PC-3 (cell line): Measurements from ENCODE around the gene MFN2. TPM values are rescaled to one million over a fixed set of nuclear protein-coding genes. Genes with fewer than 3 reads are reported as not detected.

Experiments
- ATAC-seq: fragments of 200-7000 bp; cut with Tn5 transposase; 2 replicates; pipeline ENCODE4 v1.9.1; 2020; ENCODE audit warnings: mild to moderate bottlenecking, moderate library complexity
- Bru-seq: library from RNA; stranded (reverse); fragments of 400-500 nt; gene quantifications from one replicate; lab custom pipeline; 2021; lab: Mats Ljungman, UMichigan
- BruChase-seq, 2 experiments: library from RNA; stranded (reverse); fragments of 400-500 nt; gene quantifications; one replicate each; lab custom pipeline; 2021; lab: Mats Ljungman, UMichigan
- BruUV-seq: library from RNA; stranded (reverse); fragments of 400-500 nt; replicated peaks from 2 replicates; lab custom pipeline; 2021; lab: Mats Ljungman, UMichigan
- CTCF ChIA-PET: fragments of 300-600 bp; sonication (Branson Sonifier 250); formaldehyde crosslinking; loops from one replicate; lab custom pipeline; 2022; ENCODE audit warnings: antibody characterized with exemption; lab: Charles Lee
- POLR2A ChIA-PET: fragments of 300-600 bp; sonication (Branson Sonifier 250); formaldehyde crosslinking; loops from one replicate; lab custom pipeline; 2022; ENCODE audit warnings: antibody characterized with exemption; ENCODE audit not compliant: unreplicated experiment; lab: Charles Lee
- DNase-seq: peaks from one replicate; pipeline ENCODE4 v3.0.0-alpha.2; 2015
- H2AFZ ChIP-seq: fragments of 300-600 bp; sonication (generic); 2 replicates; pipeline ENCODE4 v1.6.0; 2016; ENCODE audit warnings: antibody characterized with exemption, low read length
- H3F3A ChIP-seq: fragments of 300-600 bp; sonication (generic); one replicate; pipeline ENCODE4 v1.6.0; 2017; ENCODE audit warnings: antibody characterized with exemption, low read length, control low read depth, mild to moderate bottlenecking; ENCODE audit not compliant: unreplicated experiment
- H3K27ac ChIP-seq: fragments of 300-600 bp; sonication (generic); 2 replicates; pipeline ENCODE4 v1.5.1; 2016; ENCODE audit warnings: mild to moderate bottlenecking, low read length
- H3K27me3 ChIP-seq: fragments of 300-600 bp; sonication (generic); 2 replicates; pipeline ENCODE4 v1.6.1; 2016; ENCODE audit warnings: low read length, mixed read lengths
- H3K36me3 ChIP-seq: fragments of 300-600 bp; sonication (generic); 2 replicates; pipeline ENCODE4 v1.6.1; 2016; ENCODE audit warnings: low read depth, mixed run types, low read length, mixed read lengths
- H3K4me1 ChIP-seq: fragments of 300-600 bp; sonication (generic); 2 replicates; pipeline ENCODE4 v1.5.1; 2016; ENCODE audit warnings: low read length; ENCODE audit not compliant: insufficient read depth
- H3K4me2 ChIP-seq: fragments of 300-600 bp; sonication (generic); 2 replicates; pipeline ENCODE4 v1.6.0; 2016; ENCODE audit warnings: low read length
- H3K4me3 ChIP-seq: fragments of 300-600 bp; sonication (generic); 2 replicates; pipeline ENCODE4 v1.5.1; 2016; ENCODE audit warnings: mild to moderate bottlenecking, low read length, mixed read lengths
- H3K79me2 ChIP-seq: fragments of 300-600 bp; sonication (generic); 2 replicates; pipeline ENCODE4 v1.6.1; 2017; ENCODE audit warnings: low read length, mixed read lengths
- H3K9ac ChIP-seq: fragments of 300-600 bp; sonication (generic); 2 replicates; pipeline ENCODE4 v1.6.0; 2016; ENCODE audit warnings: mild to moderate bottlenecking, low read length
- H3K9me2 ChIP-seq: fragments of 300-600 bp; sonication (generic); replicated peaks from 2 replicates; pipeline ENCODE4 v1.6.1; 2016; ENCODE audit warnings: mixed run types, low read length, mixed read lengths
- H3K9me3 ChIP-seq: fragments of 300-600 bp; sonication (generic); 2 replicates; pipeline ENCODE4 v1.6.1; 2016; ENCODE audit warnings: low read length, mixed read lengths
- H4K20me1 ChIP-seq: fragments of 300-600 bp; sonication (generic); 2 replicates; pipeline ENCODE4 v1.6.1; 2016; ENCODE audit warnings: low read length, mixed read lengths
- EZH2 ChIP-seq: fragments of 300-600 bp; sonication (generic); IDR thresholded peaks from one replicate; pipeline ENCODE4 v1.6.1; 2017; ENCODE audit warnings: antibody characterized with exemption, mild to moderate bottlenecking, low read length; ENCODE audit not compliant: unreplicated experiment
- EZH2phosphoT487 ChIP-seq: fragments of 300-600 bp; sonication (generic); IDR thresholded peaks from 2 replicates; pipeline ENCODE4 v1.6.1; 2018; ENCODE audit warnings: mild to moderate bottlenecking, antibody characterized with exemption, low read length, borderline replicate concordance
- intact Hi-C: fragments of 100-400 bp; cut with micrococcal nuclease; formaldehyde crosslinking; loops from 2 replicates; pipeline ENCODE4 v1.9.0; 2023
- long read RNA-seq: library from polyadenylated mRNA; unstranded; transcript quantifications from one replicate; pipeline ENCODE4 v2.0.0, GENCODE V29; 2021; ENCODE audit not compliant: unreplicated experiment
- total RNA-seq: library from RNA; depleted of rRNA; stranded (reverse); fragments of >200 nt; gene quantifications from 2 replicates; pipeline ENCODE4 v1.2.3, GENCODE V29; 2014; rRNA removed
- TF ChIP-seq, protein P1 (sequence below): fragments of 300-600 bp; sonication (generic); conservative IDR thresholded peaks from 2 replicates; pipeline ENCODE4 v1.5.1; 2017; ENCODE audit warnings: antibody characterized with exemption, low read depth, mild to moderate bottlenecking, low read length

MFN2 gene
- total RNA-seq (97.8 and 101 TPM in 2 replicates), Bru-seq, nascent RNA (percentile 85 among the genes with signal in this experiment), BruChase-seq, experiment 1, labeled RNA remaining after a 6-hour chase (percentile 93 among the genes with signal in this experiment), BruChase-seq, experiment 2, labeled RNA remaining after a 2-hour chase (percentile 88 among the genes with signal in this experiment)
- long read RNA-seq, full-length matches to known transcripts, result 46 of 220 reads
- long read RNA-seq, partial matches to known transcripts, result 59 of 220 reads
- long read RNA-seq, other reads (novel, unspliced or antisense), result 115 of 220 reads

DNA sequence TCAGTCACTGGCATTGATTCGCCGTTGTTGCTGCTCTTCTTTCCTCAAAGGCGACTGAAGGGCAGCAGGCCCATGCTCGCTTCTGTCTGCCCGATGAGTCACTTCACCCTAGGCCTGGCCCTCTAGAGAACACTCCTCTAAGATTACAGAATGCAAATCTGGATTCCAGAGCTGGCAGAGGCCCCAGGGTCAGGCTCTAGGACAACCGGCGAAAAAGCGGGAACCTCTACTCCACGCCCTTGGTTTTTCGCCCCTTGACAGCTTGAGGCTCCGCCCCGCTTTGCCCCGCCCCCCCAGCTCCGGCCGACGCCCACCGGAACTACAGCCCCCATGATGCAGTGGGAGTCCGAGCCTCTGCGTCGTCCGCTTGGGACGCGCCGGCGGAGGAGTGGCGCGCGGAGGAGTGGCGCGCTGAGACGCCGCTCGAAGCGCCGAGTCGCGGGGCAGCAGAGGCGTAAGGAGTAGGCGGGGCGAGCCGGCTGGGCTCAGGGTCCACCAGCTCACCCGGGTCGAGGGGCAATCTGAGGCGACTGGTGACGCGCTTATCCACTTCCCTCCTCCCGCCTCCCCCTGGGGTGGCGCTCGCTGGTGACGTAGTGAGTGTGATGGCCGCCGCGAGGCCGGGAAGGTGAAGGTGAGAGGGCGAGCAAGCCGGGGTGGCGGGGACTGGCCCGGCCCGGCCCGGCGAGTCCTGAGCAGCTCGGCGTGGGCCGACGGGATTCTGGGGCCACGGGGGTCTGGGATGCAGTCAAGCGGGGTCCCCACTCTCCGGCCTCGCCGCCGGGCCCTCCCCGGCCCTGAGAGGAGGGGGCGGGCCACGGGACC lies at the start of gene MFN2:
Gene MFN2, plus strand, starts transcription at position 594 of the 825 bp plus-strand sequence. CDS start 8,725 bp downstream, outside the sequence.
- Histone ChIP-seq H3F3A (no peaks in the 10 kb centered on the region), H3K79me2 (peaks cover 47% of the 10 kb centered on the region), H3K27ac (peak within 1 kb of the TSS; percentile 81), H2AFZ (peak within 1 kb of the TSS; percentile 77), H3K9ac (peak within 1 kb of the TSS; percentile 94), H4K20me1 (peaks cover 18% of the 10 kb centered on the region; the same call in 1 of the 2 replicates), H3K4me3 (peak within 1 kb of the TSS; percentile 81), H3K9me3 (no peaks in the 10 kb centered on the region), H3K27me3 (no peaks in the 10 kb centered on the region), H3K4me2 (peak within 1 kb of the TSS; percentile 86), H3K4me1 (peaks cover 28% of the 10 kb centered on the region), H3K36me3 (peaks cover 30% of the 10 kb centered on the region), H3K9me2 (no peaks in the 10 kb centered on the region)
- TF ChIP-seq EZH2phosphoT487 (no peak), EZH2 (no peak)
- TF ChIP-seq, protein P1, sequence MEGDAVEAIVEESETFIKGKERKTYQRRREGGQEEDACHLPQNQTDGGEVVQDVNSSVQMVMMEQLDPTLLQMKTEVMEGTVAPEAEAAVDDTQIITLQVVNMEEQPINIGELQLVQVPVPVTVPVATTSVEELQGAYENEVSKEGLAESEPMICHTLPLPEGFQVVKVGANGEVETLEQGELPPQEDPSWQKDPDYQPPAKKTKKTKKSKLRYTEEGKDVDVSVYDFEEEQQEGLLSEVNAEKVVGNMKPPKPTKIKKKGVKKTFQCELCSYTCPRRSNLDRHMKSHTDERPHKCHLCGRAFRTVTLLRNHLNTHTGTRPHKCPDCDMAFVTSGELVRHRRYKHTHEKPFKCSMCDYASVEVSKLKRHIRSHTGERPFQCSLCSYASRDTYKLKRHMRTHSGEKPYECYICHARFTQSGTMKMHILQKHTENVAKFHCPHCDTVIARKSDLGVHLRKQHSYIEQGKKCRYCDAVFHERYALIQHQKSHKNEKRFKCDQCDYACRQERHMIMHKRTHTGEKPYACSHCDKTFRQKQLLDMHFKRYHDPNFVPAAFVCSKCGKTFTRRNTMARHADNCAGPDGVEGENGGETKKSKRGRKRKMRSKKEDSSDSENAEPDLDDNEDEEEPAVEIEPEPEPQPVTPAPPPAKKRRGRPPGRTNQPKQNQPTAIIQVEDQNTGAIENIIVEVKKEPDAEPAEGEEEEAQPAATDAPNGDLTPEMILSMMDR, result no peak
- BruUV-seq, result no TSS peak
- peak; percentile 89 for ATAC-seq
- CTCF ChIA-PET, result interaction anchor here (0.7 to 1.7 kb wide), 3 partner anchors 13 to 72 kb away, joined by 3 to 7 read pairs (median 5); no protein-coding TSS in a partner anchor
- POLR2A ChIA-PET, result interaction anchor here (0.6 to 3.3 kb wide), 5 partner anchors 17 to 87 kb away, joined by 3 to 34 read pairs (median 8); no protein-coding TSS in a partner anchor
- DNase-seq, result peak; percentile 96
- intact Hi-C loops, result loop anchor here (5.0 kb wide), 2 partner anchors 43 to 73 kb away; no protein-coding TSS in a partner anchor

- H3K27ac ChIP-seq, result no peak overlapping the region
- intact Hi-C loops, result no loop called here
- DNase-seq, result no peak
- no peaks in the 10 kb centered on the region for H3K27me3 ChIP-seq
- H3K4me3 ChIP-seq, result no peak overlapping the region
- no peaks in the 10 kb centered on the region for H4K20me1 ChIP-seq
- H3F3A ChIP-seq, result no peaks in the 10 kb centered on the region
- POLR2A ChIA-PET, result interaction anchor here (0.7 kb wide), 1 partner anchor 149 kb away, joined by 11 read pairs; no protein-coding TSS in a partner anchor
- CTCF ChIA-PET, result no interaction called here
- no peak overlapping the region for H2AFZ ChIP-seq
- BruUV-seq, result no TSS peak
- no peak overlapping the region for H3K9ac ChIP-seq
- peaks cover 33% of the 10 kb centered on the region for H3K4me1 ChIP-seq
- no peaks in the 10 kb centered on the region for H3K9me2 ChIP-seq
- no peak for ATAC-seq
- H3K9me3 ChIP-seq, result no peaks in the 10 kb centered on the region
- no peak for TF ChIP-seq EZH2phosphoT487
- TF ChIP-seq EZH2, result no peak
- TF ChIP-seq, protein P1, result no peak
- peaks cover 13% of the 10 kb centered on the region for H3K79me2 ChIP-seq
- H3K4me2 ChIP-seq, result no peak overlapping the region
- H3K36me3 ChIP-seq, result no peaks in the 10 kb centered on the region
These were observed 49.4 kb upstream of the MFN2 start for GRCh38 chr1:11930571-11931445.
